PFSK-1 (cell line): Measurements from ENCODE around the gene AMIGO3.

ENCODE experiments used
- FOXP2 ChIP-seq: optimal IDR thresholded peaks from 2 replicates; pipeline ENCODE3; 2011; ENCODE audit warnings: borderline replicate concordance, control low read depth, inconsistent platforms; ENCODE audit not compliant: insufficient read depth; ENCODE audit errors: extremely low read length, extremely low read depth
- POLR2AphosphoS5 ChIP-seq: IDR thresholded peaks from 2 replicates; pipeline ENCODE4 v1.6.1; 2012; ENCODE audit warnings: low read depth, mild to moderate bottlenecking, control low read depth, low read length, moderate library complexity
- SIN3A ChIP-seq: IDR thresholded peaks from 2 replicates; pipeline ENCODE4 v1.6.1; 2012; ENCODE audit warnings: mild to moderate bottlenecking, low read length, moderate library complexity, borderline replicate concordance; ENCODE audit not compliant: insufficient read depth
- TAF1 ChIP-seq: IDR thresholded peaks from 2 replicates; pipeline ENCODE4 v1.6.1; 2012; ENCODE audit warnings: low read length, control low read depth, borderline replicate concordance; ENCODE audit not compliant: insufficient read depth
- TF ChIP-seq, protein P1 (sequence below), 2 experiments: IDR thresholded peaks; 2 replicates each; pipeline versions ENCODE4 v1.6.1 to v1.8.0; 2011 to 2012; ENCODE audit warnings: low read depth in 2 of 2, low read length in 2 of 2, control low read depth in 1 of 2, inconsistent platforms in 1 of 2, mild to moderate bottlenecking in 1 of 2, moderate library complexity in 1 of 2; ENCODE audit not compliant: insufficient read depth in 1 of 2

DNA sequence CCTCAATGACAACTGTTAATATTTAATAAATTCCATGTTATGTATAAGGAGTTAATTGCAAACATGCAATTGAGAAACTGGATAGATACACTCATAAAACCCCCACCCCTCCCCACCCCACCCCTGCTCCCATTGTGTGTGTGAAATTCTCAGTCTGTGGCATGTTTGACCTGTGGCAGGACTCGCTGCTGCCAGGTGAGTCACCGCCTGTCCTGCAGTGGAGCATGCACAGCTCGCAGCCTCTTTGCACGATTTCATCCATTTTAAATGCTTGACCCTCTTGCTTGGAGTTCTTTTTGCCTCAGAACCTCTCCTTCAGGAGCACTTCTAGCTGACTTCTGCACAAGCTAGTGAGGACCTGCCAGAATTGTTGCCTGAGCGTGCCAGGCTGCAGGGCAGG is 50.6 kb downstream of the AMIGO3 start:
- no peak for TF ChIP-seq POLR2AphosphoS5
- TF ChIP-seq SIN3A: no peak
- TF ChIP-seq, protein P1, sequence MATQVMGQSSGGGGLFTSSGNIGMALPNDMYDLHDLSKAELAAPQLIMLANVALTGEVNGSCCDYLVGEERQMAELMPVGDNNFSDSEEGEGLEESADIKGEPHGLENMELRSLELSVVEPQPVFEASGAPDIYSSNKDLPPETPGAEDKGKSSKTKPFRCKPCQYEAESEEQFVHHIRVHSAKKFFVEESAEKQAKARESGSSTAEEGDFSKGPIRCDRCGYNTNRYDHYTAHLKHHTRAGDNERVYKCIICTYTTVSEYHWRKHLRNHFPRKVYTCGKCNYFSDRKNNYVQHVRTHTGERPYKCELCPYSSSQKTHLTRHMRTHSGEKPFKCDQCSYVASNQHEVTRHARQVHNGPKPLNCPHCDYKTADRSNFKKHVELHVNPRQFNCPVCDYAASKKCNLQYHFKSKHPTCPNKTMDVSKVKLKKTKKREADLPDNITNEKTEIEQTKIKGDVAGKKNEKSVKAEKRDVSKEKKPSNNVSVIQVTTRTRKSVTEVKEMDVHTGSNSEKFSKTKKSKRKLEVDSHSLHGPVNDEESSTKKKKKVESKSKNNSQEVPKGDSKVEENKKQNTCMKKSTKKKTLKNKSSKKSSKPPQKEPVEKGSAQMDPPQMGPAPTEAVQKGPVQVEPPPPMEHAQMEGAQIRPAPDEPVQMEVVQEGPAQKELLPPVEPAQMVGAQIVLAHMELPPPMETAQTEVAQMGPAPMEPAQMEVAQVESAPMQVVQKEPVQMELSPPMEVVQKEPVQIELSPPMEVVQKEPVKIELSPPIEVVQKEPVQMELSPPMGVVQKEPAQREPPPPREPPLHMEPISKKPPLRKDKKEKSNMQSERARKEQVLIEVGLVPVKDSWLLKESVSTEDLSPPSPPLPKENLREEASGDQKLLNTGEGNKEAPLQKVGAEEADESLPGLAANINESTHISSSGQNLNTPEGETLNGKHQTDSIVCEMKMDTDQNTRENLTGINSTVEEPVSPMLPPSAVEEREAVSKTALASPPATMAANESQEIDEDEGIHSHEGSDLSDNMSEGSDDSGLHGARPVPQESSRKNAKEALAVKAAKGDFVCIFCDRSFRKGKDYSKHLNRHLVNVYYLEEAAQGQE (IDR thresholded peaks at IDR 0.05; ENCODE audit: insufficient read depth in 1 of 2, low read depth in 2 of 2, low read length in 2 of 2): no peak
- no peak for TF ChIP-seq TAF1
- no peak for TF ChIP-seq FOXP2
